GM10266 (cell line): ENCODE measurements around the gene MTRF1.

Experiments used
- DNase-seq: peaks from one replicate; pipeline ENCODE4 v3.0.0; 2012; ENCODE audit errors: extremely low spot score
- TF ChIP-seq, protein P1 (sequence below): IDR thresholded peaks from 2 replicates; pipeline ENCODE4 v1.5.1; 2012; ENCODE audit warnings: mild to moderate bottlenecking, low read depth; ENCODE audit not compliant: control insufficient read depth, insufficient read depth; ENCODE audit errors: missing control alignments

MTRF1 gene

DNA sequence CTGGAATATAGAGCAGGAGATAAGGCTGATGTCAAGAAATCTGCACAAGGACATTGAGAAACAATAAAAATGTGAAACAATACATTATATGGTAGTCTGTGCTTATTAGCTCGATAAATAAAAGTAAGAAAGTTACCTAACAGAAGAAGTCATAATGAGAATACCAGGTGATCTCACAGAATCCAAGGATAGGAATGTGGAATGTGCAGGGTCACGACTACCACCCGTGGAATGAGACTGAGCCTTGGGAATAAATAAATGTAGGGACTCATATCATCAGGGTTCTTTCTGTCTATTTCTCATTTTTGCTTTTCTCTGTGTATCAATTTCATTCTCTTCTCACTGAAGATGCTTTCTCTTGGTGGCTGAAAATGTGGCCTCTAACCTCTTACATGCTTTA is 43.0 kb downstream of the MTRF1 start:
- TF ChIP-seq, protein P1, sequence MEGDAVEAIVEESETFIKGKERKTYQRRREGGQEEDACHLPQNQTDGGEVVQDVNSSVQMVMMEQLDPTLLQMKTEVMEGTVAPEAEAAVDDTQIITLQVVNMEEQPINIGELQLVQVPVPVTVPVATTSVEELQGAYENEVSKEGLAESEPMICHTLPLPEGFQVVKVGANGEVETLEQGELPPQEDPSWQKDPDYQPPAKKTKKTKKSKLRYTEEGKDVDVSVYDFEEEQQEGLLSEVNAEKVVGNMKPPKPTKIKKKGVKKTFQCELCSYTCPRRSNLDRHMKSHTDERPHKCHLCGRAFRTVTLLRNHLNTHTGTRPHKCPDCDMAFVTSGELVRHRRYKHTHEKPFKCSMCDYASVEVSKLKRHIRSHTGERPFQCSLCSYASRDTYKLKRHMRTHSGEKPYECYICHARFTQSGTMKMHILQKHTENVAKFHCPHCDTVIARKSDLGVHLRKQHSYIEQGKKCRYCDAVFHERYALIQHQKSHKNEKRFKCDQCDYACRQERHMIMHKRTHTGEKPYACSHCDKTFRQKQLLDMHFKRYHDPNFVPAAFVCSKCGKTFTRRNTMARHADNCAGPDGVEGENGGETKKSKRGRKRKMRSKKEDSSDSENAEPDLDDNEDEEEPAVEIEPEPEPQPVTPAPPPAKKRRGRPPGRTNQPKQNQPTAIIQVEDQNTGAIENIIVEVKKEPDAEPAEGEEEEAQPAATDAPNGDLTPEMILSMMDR, result no peak

GRCh38 chr13:41216160-41216559 is 47.2 kb downstream of the MTRF1 start:
- TF ChIP-seq, protein P1, result no peak
- DNase-seq, result no peak

More for the DNA sequence above, 43.0 kb downstream of the MTRF1 start:
- DNase-seq, result no peak

GRCh38 chr13:41213919-41214318 is 49.5 kb downstream of the MTRF1 start:
- DNase-seq, result no peak
- TF ChIP-seq, protein P1, result no peak

GRCh38 chr13:41213316-41213715 is 50.1 kb downstream of the MTRF1 start:
- no peak for DNase-seq
- TF ChIP-seq, protein P1, result no peak

- TF ChIP-seq, protein P1, result no peak
These were observed 50.5 kb downstream of the MTRF1 start for GRCh38 chr13:41212881-41213280.

GRCh38 chr13:41211062-41211461 is 52.3 kb downstream of the MTRF1 start:
- TF ChIP-seq, protein P1, result no peak
- no peak for DNase-seq

More at GRCh38 chr13:41212881-41213280, 50.5 kb downstream of the MTRF1 start:
- no peak for DNase-seq

- DNase-seq, result no peak
- TF ChIP-seq, protein P1, result no peak
These were observed 56.9 kb downstream of the MTRF1 start for GRCh38 chr13:41206467-41206866.

- TF ChIP-seq, protein P1, result no peak
- DNase-seq, result no peak
These were observed 59.6 kb downstream of the MTRF1 start for GRCh38 chr13:41203810-41204209.
